B cell (primary cell): ENCODE results near the gene ATXN1. TPM values are rescaled to one million over a fixed set of nuclear protein-coding genes. Genes with fewer than 3 reads are reported as not detected.
A peak's percentile ranks its signal among the peaks of the same experiment; 100 is the strongest.

Source experiments
- ATAC-seq: fragments of 200-7000 bp; cut with Tn5 transposase; one replicate; pipeline ENCODE4 v1.10.0; 2021; ENCODE audit warnings: low read depth, mild to moderate bottlenecking, moderate number of reproducible peaks, moderate library complexity
- CTCF ChIA-PET: fragments of 350-600 bp; sonication (Branson Sonifier 250); formaldehyde crosslinking; loops from one replicate; lab custom pipeline; 2021; ENCODE audit warnings: antibody characterized with exemption, inconsistent platforms; lab: Charles Lee
- POLR2A ChIA-PET: fragments of 350-600 bp; sonication (Branson Sonifier 250); formaldehyde crosslinking; loops from one replicate; lab custom pipeline; 2021; ENCODE audit warnings: antibody characterized with exemption; lab: Charles Lee
- DNase-seq: peaks from one replicate; pipeline ENCODE4 v3.0.0; 2013
- H2AFZ ChIP-seq: 2 replicates; pipeline ENCODE4 v1.6.1; 2012; ENCODE audit warnings: mild to moderate bottlenecking, low read depth, low read length; ENCODE audit not compliant: insufficient read depth, poor library complexity, severe bottlenecking
- H3K27ac ChIP-seq, 2 donors: 1 replicate in 1 of 2; 2 replicates in 1 of 2; pipeline ENCODE4 v1.5.1; 2012 to 2013; ENCODE audit warnings: low read length in 2 of 2, mild to moderate bottlenecking in 2 of 2, moderate library complexity in 1 of 2
- H3K27me3 ChIP-seq, 4 experiments: fragments of 200-600 bp in 1 of 4; sonication (generic) in 1 of 4; replicated peaks in 1 of 4; 1 replicate in 2 of 4; 2 replicates in 2 of 4; pipeline versions ENCODE4 v1.6.1 to v1.7.0; 2013 to 2016; ENCODE audit warnings: low read length in 3 of 4, mild to moderate bottlenecking in 2 of 4, mixed read lengths in 1 of 4, moderate library complexity in 1 of 4; ENCODE audit not compliant: insufficient read depth in 4 of 4, control insufficient read depth in 3 of 4; ENCODE audit errors: control extremely low read depth in 1 of 4
- H3K36me3 ChIP-seq, 2 experiments: replicated peaks in 1 of 2; 1 replicate in 1 of 2; 2 replicates in 1 of 2; pipeline versions ENCODE4 v1.6.1 to v1.7.1; 2013; ENCODE audit warnings: low read length in 1 of 2; ENCODE audit not compliant: insufficient read depth in 2 of 2, control insufficient read depth in 1 of 2; ENCODE audit errors: control extremely low read depth in 1 of 2, extremely low read depth in 1 of 2
- H3K4me1 ChIP-seq, 2 donors: fragments of 200-600 bp in 1 of 2; sonication (generic) in 1 of 2; 1 replicate in 1 of 2; 2 replicates in 1 of 2; pipeline versions ENCODE4 v1.5.1 to v1.6.1; 2013 to 2017; ENCODE audit warnings: low read length in 2 of 2; ENCODE audit not compliant: control insufficient read depth in 2 of 2, insufficient read depth in 2 of 2
- H3K4me2 ChIP-seq: replicated peaks from 2 replicates; pipeline ENCODE3; 2012; ENCODE audit warnings: mild to moderate bottlenecking, low read depth, low read length; ENCODE audit not compliant: poor library complexity, severe bottlenecking
- H3K4me3 ChIP-seq, 5 experiments: fragments of 200-600 bp in 1 of 5; sonication (generic) in 1 of 5; 1 replicate in 3 of 5; 2 replicates in 2 of 5; pipeline versions ENCODE4 v1.5.1 to v1.7.0; 2011 to 2016; ENCODE audit warnings: low read length in 4 of 5, mild to moderate bottlenecking in 4 of 5, low read depth in 2 of 5, control low read depth in 1 of 5, moderate library complexity in 1 of 5; ENCODE audit not compliant: insufficient read depth in 1 of 5; ENCODE audit errors: control extremely low read depth in 1 of 5, extremely low read depth in 1 of 5
- H3K79me2 ChIP-seq: fragments of 200-600 bp; sonication (generic); one replicate; pipeline ENCODE4 v1.6.0; 2016; ENCODE audit warnings: low read length; ENCODE audit not compliant: control insufficient read depth, insufficient read depth
- H3K9ac ChIP-seq: fragments of 200-600 bp; sonication (generic); 2 replicates; pipeline ENCODE4 v1.6.1; 2017; ENCODE audit warnings: mild to moderate bottlenecking, low read length, moderate library complexity
- H3K9me3 ChIP-seq, 3 donors: one replicate each; pipeline versions ENCODE4 v1.6.1 to v1.7.1; 2013; ENCODE audit warnings: low read length in 2 of 3; ENCODE audit not compliant: control insufficient read depth in 2 of 3, insufficient read depth in 1 of 3; ENCODE audit errors: control extremely low read depth in 1 of 3
- H4K20me1 ChIP-seq: 2 replicates; pipeline ENCODE4 v1.6.0; 2012; ENCODE audit warnings: mild to moderate bottlenecking, low read length; ENCODE audit not compliant: insufficient read depth, control insufficient read depth, poor library complexity, severe bottlenecking
- H3K27ac Mint-ChIP-seq: one replicate; pipeline ENCODE4 v1.8.0; 2021; ENCODE audit warnings: mixed read lengths
- H3K27me3 Mint-ChIP-seq: one replicate; pipeline ENCODE4 v1.8.0; 2021; ENCODE audit warnings: mixed read lengths
- H3K4me1 Mint-ChIP-seq: one replicate; pipeline ENCODE4 v1.8.0; 2021; ENCODE audit warnings: mixed read lengths
- H3K4me3 Mint-ChIP-seq: one replicate; pipeline ENCODE4 v1.8.0; 2021; ENCODE audit warnings: mixed read lengths
- H3K9me3 Mint-ChIP-seq: one replicate; pipeline ENCODE4 v1.8.0; 2022; ENCODE audit warnings: mixed read lengths; ENCODE audit not compliant: insufficient read depth
- EZH2 ChIP-seq: IDR thresholded peaks from 2 replicates; pipeline ENCODE4 v1.6.1; 2012; ENCODE audit warnings: borderline replicate concordance, low read depth, mild to moderate bottlenecking, moderate library complexity, low read length; ENCODE audit not compliant: insufficient read depth, poor library complexity, severe bottlenecking
- WGBS: methylation state at CpG from one replicate; pipeline ENCODE4 v1.1.5; 2013; ENCODE audit warnings: missing lambda C conversion rate; ENCODE audit not compliant: insufficient coverage; 5-methylcytosine and 5-hydroxymethylcytosine counted together
- intact Hi-C: fragments of 100-400 bp; cut with micrococcal nuclease; formaldehyde crosslinking; loops from one replicate; pipeline ENCODE4 v1.10.0; 2022
- polyA plus RNA-seq: library from polyadenylated mRNA; depleted of rRNA; stranded (reverse); fragments of >200 nt; gene quantifications from 2 replicates; pipeline ENCODE4 v1.2.3, GENCODE V29; 2012
- total RNA-seq, 2 donors: library from RNA; stranded (reverse); fragments of 120-200 nt in 1 of 2; gene quantifications; 1 replicate in 1 of 2; 2 replicates in 1 of 2; pipeline versions ENCODE4 v1.2.3 to v1.2.4, GENCODE V29; 2013 to 2022
- TF ChIP-seq, protein P1 (sequence below): fragments of 200-600 bp; IDR thresholded peaks from one replicate; pipeline ENCODE4 v1.8.0; 2022; ENCODE audit warnings: antibody characterized with exemption, mild to moderate bottlenecking

The ATXN1 gene
- total and polyA plus RNA-seq, 2 donors (not counting 1 experiment from before 2014, with no cell fraction given) = 5.7 to 63.8 TPM

DNA sequence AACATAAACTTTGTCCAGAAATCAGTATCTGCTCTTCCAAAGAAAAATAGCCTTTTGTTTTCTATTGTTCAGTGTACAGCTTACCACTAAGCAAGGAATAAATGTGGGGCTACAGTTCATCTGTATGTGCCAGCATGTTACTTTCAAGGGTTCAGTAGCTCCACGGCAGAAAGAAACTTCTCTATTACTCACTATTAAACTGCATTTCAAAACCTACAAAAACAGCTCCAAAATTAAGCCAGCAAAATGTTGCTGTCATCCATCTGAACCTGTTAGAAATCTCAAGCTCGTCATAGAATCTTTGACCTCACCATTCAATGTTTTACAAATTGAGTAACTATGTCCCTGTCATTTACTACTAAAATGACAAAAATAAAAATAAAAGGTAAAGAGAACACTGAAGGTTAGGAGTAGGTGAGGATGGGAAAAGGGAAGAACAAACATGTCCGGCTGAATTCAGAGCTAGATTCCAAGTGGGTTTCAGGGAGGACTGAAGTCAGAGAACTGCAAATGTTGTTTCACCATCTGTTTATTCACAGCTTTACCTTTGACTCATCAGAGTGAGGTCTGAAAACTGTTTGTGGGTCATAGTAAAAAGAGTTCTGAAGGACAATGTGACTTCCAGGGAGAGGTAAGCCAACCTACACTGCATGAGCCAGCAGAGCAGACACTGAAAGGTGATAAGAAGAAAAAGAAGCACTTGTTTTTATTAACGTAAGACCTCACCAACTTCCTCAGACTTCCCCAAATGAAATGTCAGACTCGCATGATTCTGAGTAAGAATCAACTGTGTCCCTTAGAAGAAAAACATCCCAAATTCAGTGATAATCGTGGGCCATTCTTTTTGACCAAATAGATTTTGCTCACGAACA is 62.0 kb downstream of the ATXN1 start:
- Histone ChIP-seq H3K27ac (no peak overlapping the region), H3K4me1 (peaks cover 14 to 22% of the 10 kb centered on the region in 2 donors), H3K79me2 (no peaks in the 10 kb centered on the region), H3K9me3 (no peaks in the 10 kb centered on the region), H3K4me2 (peak overlapping the region; percentile 67), H4K20me1 (no peaks in the 10 kb centered on the region), H2AFZ (no peak overlapping the region), H3K4me3 (no peak overlapping the region), H3K9ac (no peak overlapping the region), H3K27me3 (peaks cover 0 to 10% (median under 1%) of the 10 kb centered on the region in 4 experiments), H3K36me3 (no peaks in the 10 kb centered on the region)
- WGBS = 39% methylated on average over 4 of the region's 7 CpGs
- H3K27ac Mint-ChIP-seq = peak overlapping the region; percentile 62
- ChIA-PET CTCF (interaction anchor here (0.9 to 1.6 kb wide), 5 partner anchors 9 to 63 kb away, joined by 3 to 8 read pairs (median 5); no protein-coding TSS in a partner anchor), POLR2A (no interaction called here)
- no peaks in the 10 kb centered on the region for H3K27me3 Mint-ChIP-seq
- intact Hi-C loops = no loop called here
- peaks cover 51% of the 10 kb centered on the region for H3K4me1 Mint-ChIP-seq
- H3K4me3 Mint-ChIP-seq = peak overlapping the region; percentile 78
- DNase-seq (no peak), ATAC-seq (peak; percentile 32)
- TF ChIP-seq, protein P1, sequence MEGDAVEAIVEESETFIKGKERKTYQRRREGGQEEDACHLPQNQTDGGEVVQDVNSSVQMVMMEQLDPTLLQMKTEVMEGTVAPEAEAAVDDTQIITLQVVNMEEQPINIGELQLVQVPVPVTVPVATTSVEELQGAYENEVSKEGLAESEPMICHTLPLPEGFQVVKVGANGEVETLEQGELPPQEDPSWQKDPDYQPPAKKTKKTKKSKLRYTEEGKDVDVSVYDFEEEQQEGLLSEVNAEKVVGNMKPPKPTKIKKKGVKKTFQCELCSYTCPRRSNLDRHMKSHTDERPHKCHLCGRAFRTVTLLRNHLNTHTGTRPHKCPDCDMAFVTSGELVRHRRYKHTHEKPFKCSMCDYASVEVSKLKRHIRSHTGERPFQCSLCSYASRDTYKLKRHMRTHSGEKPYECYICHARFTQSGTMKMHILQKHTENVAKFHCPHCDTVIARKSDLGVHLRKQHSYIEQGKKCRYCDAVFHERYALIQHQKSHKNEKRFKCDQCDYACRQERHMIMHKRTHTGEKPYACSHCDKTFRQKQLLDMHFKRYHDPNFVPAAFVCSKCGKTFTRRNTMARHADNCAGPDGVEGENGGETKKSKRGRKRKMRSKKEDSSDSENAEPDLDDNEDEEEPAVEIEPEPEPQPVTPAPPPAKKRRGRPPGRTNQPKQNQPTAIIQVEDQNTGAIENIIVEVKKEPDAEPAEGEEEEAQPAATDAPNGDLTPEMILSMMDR = no peak
- TF ChIP-seq EZH2 = no peak
- H3K9me3 Mint-ChIP-seq = no peaks in the 10 kb centered on the region

DNA sequence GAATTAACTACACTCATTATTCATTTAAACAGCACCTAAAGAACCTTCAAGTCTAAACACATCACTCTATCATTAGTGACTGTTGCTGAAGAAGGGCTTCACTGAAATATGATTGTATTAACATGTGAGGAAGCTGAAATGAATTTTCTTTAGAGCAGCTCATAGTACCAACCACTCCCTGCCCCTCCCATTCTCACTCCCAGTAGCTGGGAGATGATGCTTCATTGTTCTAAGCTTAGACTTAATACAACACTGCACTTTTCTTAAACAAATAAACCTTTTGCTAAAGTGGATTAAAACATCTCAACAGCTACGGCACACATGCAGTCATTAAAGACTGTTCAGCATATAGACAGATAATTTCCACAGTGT is 63.1 kb downstream of the ATXN1 start:
- no peaks in the 10 kb centered on the region for H4K20me1 ChIP-seq
- POLR2A ChIA-PET = no interaction called here
- TF ChIP-seq EZH2 = no peak
- TF ChIP-seq, protein P1 = no peak
- ATAC-seq (no peak), DNase-seq (no peak)
- no CpG with 5 or more reads among the region's 1 CpG for WGBS
- Mint-ChIP-seq H3K27me3 (no peaks in the 10 kb centered on the region), H3K4me3 (no peak overlapping the region), H3K27ac (no peak overlapping the region), H3K4me1 (peaks cover 47% of the 10 kb centered on the region), H3K9me3 (no peaks in the 10 kb centered on the region)
- H3K36me3 ChIP-seq = no peaks in the 10 kb centered on the region
- peaks cover 14 to 22% of the 10 kb centered on the region in 2 donors for H3K4me1 ChIP-seq
- H3K79me2 ChIP-seq = no peaks in the 10 kb centered on the region
- intact Hi-C loops = no loop called here
- H3K9me3 ChIP-seq = no peaks in the 10 kb centered on the region
- CTCF ChIA-PET = interaction anchor here (0.9 to 1.6 kb wide), 5 partner anchors 10 to 64 kb away, joined by 3 to 8 read pairs (median 5); no protein-coding TSS in a partner anchor
- H3K4me3 ChIP-seq = no peak overlapping the region
- H3K4me2 ChIP-seq = no peak overlapping the region
- no peak overlapping the region for H2AFZ ChIP-seq
- no peak overlapping the region for H3K9ac ChIP-seq
- no peak overlapping the region for H3K27ac ChIP-seq
- H3K27me3 ChIP-seq = peaks cover 0 to 10% (median under 1%) of the 10 kb centered on the region in 4 experiments
